ENCODE measurements around the gene PPP3R1. TPM values are rescaled to one million over a fixed set of nuclear protein-coding genes. Genes with fewer than 3 reads are reported as not detected.

Gene PPP3R1
- total RNA-seq, 2 donors from 2014 or later = 57.4 to 59.5 TPM

DNA sequence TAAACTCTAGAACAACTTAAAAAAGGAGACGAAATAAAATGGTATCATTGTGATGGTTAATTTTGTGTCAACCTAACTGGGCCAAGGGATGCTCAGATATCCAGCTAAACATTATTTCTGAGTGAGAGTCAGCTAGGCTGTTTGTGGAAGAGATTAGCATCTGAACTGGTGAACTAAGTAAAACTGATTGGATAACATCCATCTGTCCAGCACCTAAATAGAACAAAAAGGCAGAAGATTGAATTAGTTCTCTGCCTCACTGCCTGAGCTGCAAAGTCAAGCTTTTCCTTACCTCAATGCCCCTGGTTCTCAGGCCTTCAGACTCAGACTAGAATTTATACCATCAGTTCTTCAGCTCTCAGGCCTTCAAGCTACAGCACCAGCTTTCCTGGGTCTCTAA, 30.0 kb downstream of the PPP3R1 start:
- 93 to 100% methylated on average over 1 of the region's 1 CpG for WGBS, 2 experiments (ENCODE audit: insufficient coverage in 1 of 2, insufficient read length in 1 of 2)
- Mint-ChIP-seq H3K4me1 (peaks cover 40% of the 10 kb centered on the region), H3K27me3 (ENCODE audit: insufficient read depth) (no peaks in the 10 kb centered on the region), H3K36me3 (ENCODE audit: low read depth) (peaks cover 2% of the 10 kb centered on the region), H3K9me3 (no peaks in the 10 kb centered on the region), H3K4me3 (no peak overlapping the region), H3K27ac (no peak overlapping the region)
- TF ChIP-seq, protein P1, sequence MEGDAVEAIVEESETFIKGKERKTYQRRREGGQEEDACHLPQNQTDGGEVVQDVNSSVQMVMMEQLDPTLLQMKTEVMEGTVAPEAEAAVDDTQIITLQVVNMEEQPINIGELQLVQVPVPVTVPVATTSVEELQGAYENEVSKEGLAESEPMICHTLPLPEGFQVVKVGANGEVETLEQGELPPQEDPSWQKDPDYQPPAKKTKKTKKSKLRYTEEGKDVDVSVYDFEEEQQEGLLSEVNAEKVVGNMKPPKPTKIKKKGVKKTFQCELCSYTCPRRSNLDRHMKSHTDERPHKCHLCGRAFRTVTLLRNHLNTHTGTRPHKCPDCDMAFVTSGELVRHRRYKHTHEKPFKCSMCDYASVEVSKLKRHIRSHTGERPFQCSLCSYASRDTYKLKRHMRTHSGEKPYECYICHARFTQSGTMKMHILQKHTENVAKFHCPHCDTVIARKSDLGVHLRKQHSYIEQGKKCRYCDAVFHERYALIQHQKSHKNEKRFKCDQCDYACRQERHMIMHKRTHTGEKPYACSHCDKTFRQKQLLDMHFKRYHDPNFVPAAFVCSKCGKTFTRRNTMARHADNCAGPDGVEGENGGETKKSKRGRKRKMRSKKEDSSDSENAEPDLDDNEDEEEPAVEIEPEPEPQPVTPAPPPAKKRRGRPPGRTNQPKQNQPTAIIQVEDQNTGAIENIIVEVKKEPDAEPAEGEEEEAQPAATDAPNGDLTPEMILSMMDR (conservative IDR thresholded peaks at IDR 0.05) = no peak
- H3K4me3 ChIP-seq (ENCODE audit: low read length) = no peak overlapping the region
- no peak overlapping the region for H3K27ac ChIP-seq (ENCODE audit: low read depth, low read length)
- no peaks in the 10 kb centered on the region for H3K27me3 ChIP-seq (ENCODE audit: control insufficient read depth, insufficient read depth, low read length, poor library complexity, severe bottlenecking)
- DNase-seq = no peak
- peaks cover 10% of the 10 kb centered on the region for H3K4me1 ChIP-seq (ENCODE audit: control insufficient read depth, insufficient read depth, low read length)
- H3K9ac ChIP-seq (ENCODE audit: extremely low read depth, low read length, poor library complexity, severe bottlenecking) = no peak overlapping the region
- no peaks in the 10 kb centered on the region for H3K9me3 ChIP-seq (ENCODE audit: control insufficient read depth, low read length)
- H3K36me3 ChIP-seq (ENCODE audit: control insufficient read depth, insufficient read depth, low read length) = no peaks in the 10 kb centered on the region

DNA sequence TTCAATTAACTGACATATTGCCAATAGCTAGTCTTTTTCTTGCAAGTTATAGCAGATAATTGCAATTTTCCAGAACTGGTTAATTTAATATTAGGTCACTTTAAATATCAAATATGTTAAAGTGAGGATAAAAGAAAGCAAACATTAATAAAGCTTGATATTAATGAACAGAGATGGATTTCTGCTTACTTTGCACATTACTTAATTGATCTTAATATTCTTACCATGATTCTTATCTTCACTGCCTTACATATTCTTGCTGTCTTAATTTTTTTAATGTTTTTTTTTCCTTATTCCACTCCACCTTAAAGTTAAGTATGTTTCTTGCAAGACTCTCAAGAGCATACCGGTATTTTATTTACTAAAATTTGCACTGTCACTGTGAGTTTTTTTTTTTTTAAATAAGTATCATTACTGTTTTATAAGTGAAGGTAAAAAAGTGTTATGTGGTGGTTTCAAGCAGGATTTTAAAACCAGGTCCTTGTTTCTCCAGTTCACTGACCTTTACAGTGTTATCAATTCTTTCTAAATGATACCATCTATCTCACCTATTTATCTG, 33.9 kb downstream of the PPP3R1 start:
- no peaks in the 10 kb centered on the region for H3K9me3 ChIP-seq (ENCODE audit: control insufficient read depth, low read length)
- no peaks in the 10 kb centered on the region for H3K27me3 ChIP-seq (ENCODE audit: control insufficient read depth, insufficient read depth, low read length, poor library complexity, severe bottlenecking)
- H3K4me1 Mint-ChIP-seq = peaks cover 33% of the 10 kb centered on the region
- peaks cover 8% of the 10 kb centered on the region for H3K36me3 Mint-ChIP-seq (ENCODE audit: low read depth)
- peaks cover 10% of the 10 kb centered on the region for H3K4me1 ChIP-seq (ENCODE audit: control insufficient read depth, insufficient read depth, low read length)
- no peak overlapping the region for H3K4me3 Mint-ChIP-seq
- no peaks in the 10 kb centered on the region for H3K9me3 Mint-ChIP-seq
- H3K9ac ChIP-seq (ENCODE audit: extremely low read depth, low read length, poor library complexity, severe bottlenecking) = no peak overlapping the region
- peak overlapping the region; percentile 22 for H3K27ac Mint-ChIP-seq
- peaks cover 21% of the 10 kb centered on the region for H3K36me3 ChIP-seq (ENCODE audit: control insufficient read depth, insufficient read depth, low read length)
- H3K27me3 Mint-ChIP-seq (ENCODE audit: insufficient read depth) = no peaks in the 10 kb centered on the region
- H3K27ac ChIP-seq (ENCODE audit: low read depth, low read length) = no peak overlapping the region
- WGBS, 2 experiments (ENCODE audit: insufficient coverage in 1 of 2, insufficient read length in 1 of 2) = 88% methylated on average over 1 of the region's 1 CpG; no CpG with 5 or more reads in 1 of the 2 experiments
- TF ChIP-seq, protein P1 (conservative IDR thresholded peaks at IDR 0.05) = no peak
- DNase-seq = no peak
- H3K4me3 ChIP-seq (ENCODE audit: low read length) = peak overlapping the region; percentile 41

DNA sequence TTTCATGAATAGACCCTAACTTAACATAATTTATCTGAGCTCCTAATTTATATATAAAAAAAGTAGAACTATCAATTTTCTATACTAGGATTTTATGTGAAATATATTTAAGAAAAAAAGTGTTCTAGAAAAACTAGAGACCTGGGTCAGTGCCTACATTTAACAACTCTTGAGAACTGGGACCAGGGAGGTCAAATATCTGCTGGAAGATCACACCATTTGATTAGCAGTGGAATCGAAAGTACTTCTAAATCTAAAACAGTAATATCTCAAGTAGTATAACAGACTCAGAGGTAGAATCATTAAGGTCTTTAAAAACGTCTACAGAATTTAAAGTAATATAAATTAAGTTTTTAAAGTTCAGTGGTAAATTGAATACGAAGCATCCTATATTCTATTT, 34.6 kb downstream of the PPP3R1 start:
- Histone ChIP-seq H3K27me3 (ENCODE audit: control insufficient read depth, insufficient read depth, low read length, poor library complexity, severe bottlenecking) (no peaks in the 10 kb centered on the region), H3K9ac (ENCODE audit: extremely low read depth, low read length, poor library complexity, severe bottlenecking) (no peak overlapping the region), H3K4me1 (ENCODE audit: control insufficient read depth, insufficient read depth, low read length) (peaks cover 10% of the 10 kb centered on the region), H3K36me3 (ENCODE audit: control insufficient read depth, insufficient read depth, low read length) (peaks cover 28% of the 10 kb centered on the region), H3K9me3 (ENCODE audit: control insufficient read depth, low read length) (no peaks in the 10 kb centered on the region), H3K27ac (ENCODE audit: low read depth, low read length) (no peak overlapping the region), H3K4me3 (ENCODE audit: low read length) (peak overlapping the region; percentile 41)
- H3K9me3 Mint-ChIP-seq = no peaks in the 10 kb centered on the region
- H3K4me3 Mint-ChIP-seq = no peak overlapping the region
- 86% methylated on average over 1 of the region's 3 CpGs; no CpG with 5 or more reads in 1 of the 2 experiments for WGBS, 2 experiments (ENCODE audit: insufficient coverage in 1 of 2, insufficient read length in 1 of 2)
- peaks cover 32% of the 10 kb centered on the region for H3K4me1 Mint-ChIP-seq
- peaks cover 11% of the 10 kb centered on the region for H3K36me3 Mint-ChIP-seq (ENCODE audit: low read depth)
- DNase-seq = no peak
- H3K27ac Mint-ChIP-seq = no peak overlapping the region
- TF ChIP-seq, protein P1 (conservative IDR thresholded peaks at IDR 0.05) = no peak
- H3K27me3 Mint-ChIP-seq (ENCODE audit: insufficient read depth) = no peaks in the 10 kb centered on the region
